Activated effector memory CD4-positive, alpha-beta T cell treated with anti-CD3 and anti-CD28 coated beads, Interleukin-2, amount 50 U/mL, for 16 hours (primary cell): Measurements from ENCODE around the gene MTOR.
"Not testable (repeated sequence)": the region's sequence is repeated elsewhere in the genome, so short reads cannot be mapped to it uniquely, and the experiment has no call there.

Experiments
- DNase-seq: peaks from one replicate; pipeline ENCODE4 v3.0.0-alpha.2; 2020

Gene MTOR

GRCh38 chr1:11279630-11280029 is 17.3 kb upstream of the MTOR start:
- no peak for DNase-seq

DNA sequence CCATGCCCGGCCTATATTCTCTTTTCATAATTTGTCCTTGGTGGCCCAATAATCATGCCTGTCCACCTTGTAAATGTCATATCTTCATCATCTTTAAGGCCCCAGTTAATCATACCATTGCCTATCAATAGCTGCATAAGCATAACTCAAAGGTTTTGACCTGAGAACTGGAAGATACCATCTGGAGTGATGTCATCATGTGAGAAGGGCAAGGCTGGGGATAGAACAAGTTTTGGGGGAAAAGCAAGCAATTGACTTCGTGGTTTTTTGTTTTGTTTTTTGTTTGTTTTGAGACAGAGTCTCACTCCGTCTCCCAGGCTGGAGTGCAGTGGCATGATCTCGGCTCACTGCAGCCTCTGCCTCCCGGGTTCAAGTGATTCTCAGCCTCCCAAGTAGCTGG is 16.8 kb upstream of the MTOR start:
- no peak for DNase-seq

DNA sequence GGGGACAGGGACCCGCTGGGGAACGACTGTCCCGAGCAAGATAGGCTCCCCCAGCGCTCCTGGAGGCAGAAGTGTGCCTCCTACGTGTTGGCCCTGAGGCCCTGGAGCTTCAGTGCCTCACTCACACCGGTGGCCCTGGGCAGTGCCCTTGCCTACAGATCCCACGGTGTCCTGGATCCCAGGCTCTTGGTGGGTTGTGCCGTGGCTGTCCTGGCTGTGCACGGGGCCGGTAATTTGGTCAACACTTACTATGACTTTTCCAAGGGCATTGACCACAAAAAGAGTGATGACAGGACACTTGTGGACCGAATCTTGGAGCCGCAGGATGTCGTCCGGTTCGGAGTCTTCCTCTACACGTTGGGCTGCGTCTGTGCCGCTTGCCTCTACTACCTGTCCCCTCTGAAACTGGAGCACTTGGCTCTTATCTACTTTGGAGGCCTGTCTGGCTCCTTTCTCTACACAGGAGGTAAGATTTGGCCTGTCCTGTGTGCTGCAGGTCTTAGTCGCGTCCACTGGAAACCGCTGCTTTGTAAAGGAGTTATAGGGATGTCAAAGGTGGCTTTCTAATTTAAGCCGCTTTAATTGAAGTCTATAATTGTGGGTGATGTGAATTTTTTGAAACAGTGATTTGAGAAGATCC is 11.4 kb upstream of the MTOR start:
- DNase-seq: no peak

GRCh38 chr1:11272832-11273594 is 10.7 kb upstream of the MTOR start, which contains the start of gene UBIAD1:
UBIAD1 (plus strand) TSS chr1:11273198; CDS start chr1:11273532, 334 bp downstream.
- DNase-seq: peak; percentile 92

- DNase-seq: no peak
Measured at GRCh38 chr1:11272544-11272831, 10.1 kb upstream of the MTOR start.

DNA sequence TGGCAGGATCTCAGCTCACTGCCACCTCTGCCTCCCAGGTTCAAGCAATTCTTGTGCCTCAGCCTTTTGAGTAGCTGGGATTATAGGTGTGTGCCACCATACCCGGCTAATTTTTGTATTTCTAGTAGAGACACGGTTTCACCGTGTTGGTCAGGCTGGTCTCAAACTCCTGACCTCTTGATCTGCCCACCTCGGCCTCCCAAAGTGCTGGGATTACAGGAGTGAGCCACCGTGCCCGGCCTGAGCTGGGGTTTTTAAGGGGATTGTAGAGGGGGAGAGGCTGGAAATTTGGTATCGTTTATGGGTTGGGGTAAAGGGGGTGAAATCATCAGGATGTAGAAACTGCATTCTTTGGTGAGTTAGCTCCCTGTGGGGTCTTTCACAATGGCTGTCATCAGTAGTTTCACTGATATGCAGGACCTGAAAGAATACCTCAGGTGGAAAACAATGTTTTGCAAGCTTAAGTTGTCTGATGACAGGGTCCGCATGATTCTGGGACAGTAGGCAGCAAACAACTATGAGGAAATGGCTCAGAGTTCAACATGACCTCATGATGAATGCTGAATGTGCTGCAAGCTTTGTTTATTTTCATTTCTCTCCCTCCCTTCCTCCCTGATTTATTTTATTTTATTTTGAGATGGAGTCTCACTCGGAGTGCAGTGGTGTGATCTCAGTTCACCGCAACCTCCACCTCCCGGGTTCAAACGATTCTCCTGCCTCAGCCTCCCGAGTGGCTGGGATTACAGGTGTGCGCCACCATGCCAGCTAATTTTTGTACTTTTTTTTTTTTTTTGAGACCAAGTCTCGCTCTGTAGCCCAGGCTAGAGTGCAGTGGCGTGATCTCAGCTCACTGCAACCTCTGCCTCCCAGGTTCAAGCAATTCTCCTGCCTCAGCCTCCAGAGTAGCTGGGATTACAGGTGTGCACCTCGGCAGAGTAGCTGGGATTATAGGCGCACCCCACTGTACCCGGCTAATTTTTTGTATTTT is 5.3 kb upstream of the MTOR start:
- not testable (repeated sequence) for DNase-seq

- DNase-seq: no peak
Measured at GRCh38 chr1:11266268-11267074, 4.1 kb upstream of the MTOR start.

GRCh38 chr1:11256299-11256698 is 6.1 kb downstream of the MTOR start:
- DNase-seq: peak; percentile 22

- peak; percentile 30 for DNase-seq
Measured at GRCh38 chr1:11253226-11253625, 9.1 kb downstream of the MTOR start.

DNA sequence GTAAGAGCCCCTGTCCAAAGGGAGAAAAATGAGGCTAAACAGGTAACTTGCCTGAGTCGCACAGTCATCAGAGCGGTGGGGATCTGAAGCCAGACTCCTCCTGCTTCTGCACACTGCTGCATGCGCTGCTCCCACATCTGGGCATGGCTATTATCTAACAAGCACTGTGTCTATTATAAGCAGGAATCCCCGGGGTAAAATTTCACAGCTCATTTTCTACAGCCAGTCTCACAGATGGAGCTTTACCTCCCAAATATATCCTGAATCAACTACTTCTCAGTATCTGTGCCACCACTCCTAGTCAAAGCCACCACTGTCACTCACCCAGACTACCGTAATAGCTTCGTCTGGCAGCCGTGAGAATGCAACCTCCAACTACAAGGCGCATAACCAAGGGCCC is 9.8 kb downstream of the MTOR start:
- no peak for DNase-seq

- DNase-seq: no peak
Measured at GRCh38 chr1:11248169-11248568, 14.2 kb downstream of the MTOR start.

DNA sequence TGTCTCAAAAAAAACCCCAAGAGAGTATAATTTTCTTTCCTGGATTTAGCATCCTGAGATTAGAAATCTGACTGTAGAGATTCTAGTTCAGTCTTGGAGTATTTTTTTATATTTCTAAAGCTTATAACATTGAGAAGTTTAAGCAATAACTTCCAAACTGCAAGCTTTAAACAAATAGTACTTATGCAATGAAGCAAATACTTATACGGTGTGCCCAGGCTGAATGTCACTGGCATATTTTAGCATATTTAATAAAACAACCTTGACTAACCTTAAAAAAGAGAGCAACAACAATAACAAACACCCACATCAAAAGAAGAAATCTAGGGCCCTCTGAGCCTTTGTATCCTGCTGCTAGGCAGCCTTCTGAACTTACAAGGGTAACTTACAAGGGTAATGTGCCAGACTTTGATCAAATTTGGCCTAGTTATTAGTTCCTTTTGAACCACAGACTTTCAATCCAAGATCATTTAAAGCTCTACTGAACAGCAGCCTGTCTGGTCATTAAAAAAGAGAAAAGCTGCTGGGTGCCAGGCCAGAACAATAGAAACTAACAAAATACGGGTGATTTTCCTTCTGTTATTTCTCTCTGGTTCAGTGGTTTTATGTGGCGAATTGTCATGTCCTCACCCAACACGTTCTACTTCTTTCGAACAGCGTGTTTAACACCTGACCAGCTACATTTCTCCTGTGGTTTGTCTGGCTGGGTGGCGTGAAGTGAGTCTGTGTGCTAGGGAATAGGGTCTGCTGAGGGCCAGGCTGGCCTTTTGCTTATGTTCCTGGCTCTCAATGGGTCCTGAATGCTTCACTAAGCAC is 16.2 kb downstream of the MTOR start:
- no peak for DNase-seq

DNA sequence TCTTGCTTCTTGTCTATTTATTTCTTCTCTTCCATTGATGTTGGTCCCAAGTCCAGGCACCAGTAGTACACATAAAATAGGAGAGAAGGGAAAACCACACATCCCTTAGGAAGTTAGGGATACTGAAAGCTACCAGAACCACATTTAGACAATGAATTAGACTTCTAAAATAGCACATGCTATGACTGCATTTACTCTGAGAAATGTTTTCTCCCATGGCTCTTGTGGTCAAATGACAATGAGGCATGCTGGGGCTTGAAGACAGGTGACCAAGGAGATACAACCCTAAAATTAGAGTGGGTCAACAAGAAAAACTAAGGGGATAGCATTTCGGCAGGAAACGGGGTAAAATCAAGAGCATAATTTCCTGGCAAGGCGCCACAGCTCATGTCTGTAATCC is 17.1 kb downstream of the MTOR start:
- no peak for DNase-seq

DNA sequence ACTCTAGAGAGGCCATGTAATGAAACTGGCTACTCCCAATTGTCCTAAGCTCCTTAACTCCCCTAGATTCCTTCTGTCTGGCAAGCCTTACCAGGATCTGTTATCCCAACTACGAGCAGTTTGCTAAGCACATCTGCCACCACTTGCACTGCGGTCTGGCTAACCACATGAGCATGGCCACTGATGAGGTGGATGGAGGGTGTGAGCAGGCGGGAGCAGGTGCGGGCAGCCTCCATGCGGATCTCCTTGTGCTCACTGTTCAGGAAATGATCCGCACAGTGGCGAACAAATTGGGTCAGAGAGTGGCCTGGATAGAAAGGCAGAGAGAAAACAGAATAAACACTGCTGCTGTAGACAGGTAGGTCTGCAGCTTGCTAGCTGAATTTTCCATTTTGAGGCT is 24.0 kb downstream of the MTOR start:
- no peak for DNase-seq

DNA sequence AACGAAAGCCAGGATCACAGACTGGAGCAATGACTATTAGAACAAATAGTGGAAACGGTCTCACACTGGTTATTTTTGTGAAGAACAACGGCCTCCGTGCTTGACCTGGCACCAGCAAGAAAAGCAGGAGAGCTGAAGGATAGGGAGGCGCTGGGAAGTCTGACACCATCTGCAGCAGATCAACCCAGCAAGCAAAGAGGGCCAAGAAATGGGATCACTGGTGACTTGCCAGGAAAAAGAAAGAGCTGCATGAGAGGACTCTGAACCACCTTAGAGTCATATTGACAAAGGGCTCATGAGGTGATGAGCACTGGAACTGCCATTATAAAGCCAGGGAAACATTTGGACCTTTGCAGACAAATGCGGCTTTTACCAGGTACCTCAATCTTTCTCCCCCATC is 25.0 kb downstream of the MTOR start:
- DNase-seq: no peak

- DNase-seq: no peak
Measured at GRCh38 chr1:11233208-11233607, 29.1 kb downstream of the MTOR start.

DNA sequence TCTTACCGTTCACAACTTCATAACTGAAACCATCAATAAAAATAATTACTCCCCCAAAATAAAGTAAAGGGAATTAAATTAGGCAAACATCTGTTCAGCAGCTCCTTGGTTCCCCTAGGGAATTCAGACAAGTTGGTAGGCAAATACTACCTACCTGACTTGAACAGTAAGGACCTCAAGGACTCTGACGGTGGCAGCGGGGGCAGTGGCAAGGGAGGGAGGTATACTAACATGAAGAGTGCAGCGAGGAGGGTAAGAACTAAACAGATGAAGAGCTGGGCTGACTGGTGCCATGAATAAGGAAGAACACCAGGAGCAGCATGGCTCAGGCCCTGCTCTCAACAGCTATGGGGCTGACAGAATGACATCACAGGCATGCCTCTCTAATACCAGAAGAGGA is 33.1 kb downstream of the MTOR start:
- DNase-seq: no peak

GRCh38 chr1:11227106-11228077 is 35.0 kb downstream of the MTOR start:
- DNase-seq: no peak

DNA sequence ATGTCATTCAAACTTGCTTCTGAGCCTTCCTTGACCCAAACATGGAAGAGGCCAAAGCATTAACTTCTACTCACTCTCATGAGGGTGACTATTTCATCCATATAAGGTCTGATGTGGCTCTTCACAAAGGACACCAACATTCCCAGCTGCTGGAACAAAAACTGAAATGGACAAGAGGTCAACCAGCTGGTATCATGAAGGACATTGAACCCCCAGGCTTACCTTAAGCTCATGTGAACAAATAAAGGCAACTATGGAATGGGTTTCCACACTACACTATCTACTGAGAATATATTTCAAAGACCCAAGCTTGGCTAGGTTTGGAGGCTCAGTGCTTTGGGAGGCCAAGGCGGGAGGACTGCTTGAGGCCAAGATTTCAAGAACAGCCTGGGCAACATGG is 46.3 kb downstream of the MTOR start:
- DNase-seq: no peak

DNA sequence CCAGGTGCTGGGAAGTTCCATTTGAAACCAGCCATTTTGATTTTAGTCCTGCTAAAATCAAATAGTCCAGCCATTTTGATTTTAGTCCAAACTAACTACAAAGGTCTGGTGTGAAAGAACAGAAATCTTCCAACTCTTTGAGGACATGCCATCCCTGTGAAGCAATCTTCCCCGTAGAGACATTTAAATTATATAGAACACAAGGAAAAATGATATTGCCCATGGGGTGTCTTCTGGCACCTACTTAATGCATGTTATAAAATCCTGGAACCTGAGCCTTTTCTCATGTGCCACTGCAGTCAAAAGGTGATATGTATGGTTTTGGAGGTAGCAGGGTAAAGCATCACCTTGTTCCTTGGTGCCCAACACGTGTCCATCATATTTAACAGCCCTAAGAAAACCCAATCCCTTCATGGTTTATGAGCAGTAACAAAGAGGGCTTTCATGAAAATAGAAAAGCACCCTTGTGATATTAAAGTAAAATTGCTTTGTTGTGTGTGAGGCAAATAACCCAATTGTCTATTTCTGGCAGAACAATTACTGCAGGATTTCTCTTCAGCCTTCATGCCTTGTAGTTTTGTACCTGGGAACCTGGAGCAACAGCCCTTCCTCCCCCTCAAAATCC is 46.9 kb downstream of the MTOR start:
- DNase-seq: no peak
